Measurements from ENCODE around the gene ZFPM1. TPM values are rescaled to one million over a fixed set of nuclear protein-coding genes. Genes with fewer than 3 reads are reported as not detected.

The ZFPM1 gene
- total RNA-seq, 2 experiments from 2014 or later, result 2.1 to 14.2 TPM

DNA sequence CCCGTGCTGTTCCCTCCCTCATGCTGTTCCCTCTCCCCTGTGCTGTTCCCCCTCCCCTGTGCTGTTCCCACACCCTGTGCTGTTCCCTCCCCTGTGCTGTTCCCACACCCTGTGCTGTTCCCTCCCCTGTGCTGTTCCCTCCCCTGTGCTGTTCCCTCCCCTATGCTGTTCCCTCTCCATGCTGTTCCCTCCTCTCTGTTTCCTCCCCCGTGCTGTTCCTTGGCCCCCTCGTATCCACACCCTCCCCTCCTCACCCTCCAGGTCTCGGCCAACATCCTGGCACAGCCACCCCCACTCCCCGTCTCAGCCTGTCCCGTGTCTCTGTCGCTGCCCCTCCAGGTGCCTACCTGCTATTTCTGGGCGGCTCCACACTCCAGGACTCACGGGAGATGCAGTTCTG is 68.6 kb downstream of the ZFPM1 start:
- no peaks in the 10 kb centered on the region for H3K9me3 ChIP-seq (ENCODE audit: low read length)
- H3K36me3 ChIP-seq (ENCODE audit: insufficient read depth, low read length), result no peaks in the 10 kb centered on the region
- CTCF ChIA-PET (ENCODE audit: unreplicated experiment), result interaction anchor here (0.5 kb wide), 1 partner anchor 506 kb away, joined by 4 read pairs; no protein-coding TSS in a partner anchor
- H3K4me3 ChIP-seq (ENCODE audit: low read depth, low read length, poor library complexity, severe bottlenecking), result no peak overlapping the region
- BruUV-seq (replicated peaks), result no TSS peak
- TF ChIP-seq, protein P1, sequence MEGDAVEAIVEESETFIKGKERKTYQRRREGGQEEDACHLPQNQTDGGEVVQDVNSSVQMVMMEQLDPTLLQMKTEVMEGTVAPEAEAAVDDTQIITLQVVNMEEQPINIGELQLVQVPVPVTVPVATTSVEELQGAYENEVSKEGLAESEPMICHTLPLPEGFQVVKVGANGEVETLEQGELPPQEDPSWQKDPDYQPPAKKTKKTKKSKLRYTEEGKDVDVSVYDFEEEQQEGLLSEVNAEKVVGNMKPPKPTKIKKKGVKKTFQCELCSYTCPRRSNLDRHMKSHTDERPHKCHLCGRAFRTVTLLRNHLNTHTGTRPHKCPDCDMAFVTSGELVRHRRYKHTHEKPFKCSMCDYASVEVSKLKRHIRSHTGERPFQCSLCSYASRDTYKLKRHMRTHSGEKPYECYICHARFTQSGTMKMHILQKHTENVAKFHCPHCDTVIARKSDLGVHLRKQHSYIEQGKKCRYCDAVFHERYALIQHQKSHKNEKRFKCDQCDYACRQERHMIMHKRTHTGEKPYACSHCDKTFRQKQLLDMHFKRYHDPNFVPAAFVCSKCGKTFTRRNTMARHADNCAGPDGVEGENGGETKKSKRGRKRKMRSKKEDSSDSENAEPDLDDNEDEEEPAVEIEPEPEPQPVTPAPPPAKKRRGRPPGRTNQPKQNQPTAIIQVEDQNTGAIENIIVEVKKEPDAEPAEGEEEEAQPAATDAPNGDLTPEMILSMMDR (conservative IDR thresholded peaks at IDR 0.05; ENCODE audit: low read length), result no peak
- TF ChIP-seq EZH2phosphoT487 (IDR thresholded peaks at IDR 0.05; ENCODE audit: borderline replicate concordance, low read depth, low read length), result no peak
- no peaks in the 10 kb centered on the region for H4K20me1 ChIP-seq (ENCODE audit: insufficient read depth, low read length)
- no peak overlapping the region for H2AFZ ChIP-seq (ENCODE audit: low read length)
- no peaks in the 10 kb centered on the region for H3K79me2 ChIP-seq (ENCODE audit: insufficient read depth, low read depth, low read length)
- no peaks in the 10 kb centered on the region for H3K9me2 ChIP-seq (ENCODE audit: insufficient read depth, low read length)
- intact Hi-C loops (cut with micrococcal nuclease; ENCODE audit: unreplicated experiment), result no loop called here
- no peak overlapping the region for H3K4me2 ChIP-seq (ENCODE audit: low read length)
- no peak overlapping the region for H3K27ac ChIP-seq (ENCODE audit: low read depth, low read length, poor library complexity, severe bottlenecking)
- DNase-seq (ENCODE audit: low spot score), result no peak
- peaks cover 6% of the 10 kb centered on the region for H3K4me1 ChIP-seq (ENCODE audit: insufficient read depth, low read length, poor library complexity, severe bottlenecking)
- POLR2A ChIA-PET, result no interaction called here

DNA sequence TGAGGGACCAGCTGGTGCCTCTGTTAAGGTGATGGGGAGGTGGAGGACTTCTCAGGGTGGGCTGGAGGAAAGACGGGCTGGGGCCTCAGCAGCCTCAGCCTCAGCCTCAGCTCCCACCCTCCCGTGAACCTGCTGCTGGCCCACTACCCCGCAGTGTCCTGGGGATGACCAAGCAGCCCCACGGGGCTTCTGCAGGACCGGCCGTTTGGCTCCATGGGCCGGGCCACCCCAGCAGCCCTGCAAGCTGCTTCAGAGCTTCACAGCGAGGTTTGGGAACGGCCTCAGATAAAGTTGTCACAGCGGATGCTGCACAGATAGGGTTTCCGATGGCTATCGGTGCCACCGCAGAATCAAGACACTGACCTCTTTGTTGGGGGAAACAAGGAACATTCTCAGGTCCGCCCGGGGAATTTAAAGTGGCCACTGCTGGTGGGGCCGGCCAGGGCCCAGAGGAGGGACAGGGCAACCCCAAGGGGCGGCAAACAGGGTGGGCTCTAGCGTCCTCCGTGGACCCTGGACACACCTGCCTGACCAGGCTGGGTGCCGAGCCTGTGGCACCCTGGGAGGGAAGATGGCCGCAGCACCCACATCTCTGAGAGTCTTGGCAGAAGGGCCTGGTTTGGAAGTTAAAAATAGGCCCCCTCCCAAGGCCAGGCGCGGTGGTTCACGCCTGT is 69.3 kb downstream of the ZFPM1 start:
- Histone ChIP-seq H3K9me3 (ENCODE audit: low read length) (no peaks in the 10 kb centered on the region), H3K4me1 (ENCODE audit: insufficient read depth, low read length, poor library complexity, severe bottlenecking) (peaks cover 6% of the 10 kb centered on the region), H3K4me2 (ENCODE audit: low read length) (no peak overlapping the region), H4K20me1 (ENCODE audit: insufficient read depth, low read length) (no peaks in the 10 kb centered on the region), H3K4me3 (ENCODE audit: low read depth, low read length, poor library complexity, severe bottlenecking) (no peak overlapping the region), H3K27ac (ENCODE audit: low read depth, low read length, poor library complexity, severe bottlenecking) (no peak overlapping the region), H3K36me3 (ENCODE audit: insufficient read depth, low read length) (no peaks in the 10 kb centered on the region), H2AFZ (ENCODE audit: low read length) (no peak overlapping the region), H3K79me2 (ENCODE audit: insufficient read depth, low read depth, low read length) (no peaks in the 10 kb centered on the region), H3K9me2 (ENCODE audit: insufficient read depth, low read length) (no peaks in the 10 kb centered on the region)
- no peak for TF ChIP-seq EZH2phosphoT487 (IDR thresholded peaks at IDR 0.05; ENCODE audit: borderline replicate concordance, low read depth, low read length)
- TF ChIP-seq, protein P1 (conservative IDR thresholded peaks at IDR 0.05; ENCODE audit: low read length), result no peak
- BruUV-seq (replicated peaks), result no TSS peak
- CTCF ChIA-PET (ENCODE audit: unreplicated experiment), result interaction anchor here (0.5 kb wide), 1 partner anchor 507 kb away, joined by 4 read pairs; no protein-coding TSS in a partner anchor
- POLR2A ChIA-PET, result no interaction called here
- intact Hi-C loops (cut with micrococcal nuclease; ENCODE audit: unreplicated experiment), result no loop called here
- no peak for DNase-seq (ENCODE audit: low spot score)

Measured in OCI-LY7 (cell line).